ENCODE results near the gene MRPL41.
"Not testable (repeated sequence)": the region's sequence is repeated elsewhere in the genome, so short reads cannot be mapped to it uniquely, and the experiment has no call there.

The MRPL41 gene

GRCh38 chr9:137555179-137555578, 3.5 kb downstream of the MRPL41 start:
- H3K36me3 Mint-ChIP-seq (ENCODE audit: low read depth) = peaks cover 75% of the 10 kb centered on the region
- no peak overlapping the region for H3K4me3 Mint-ChIP-seq
- DNase-seq = no peak
- peaks cover 15% of the 10 kb centered on the region for H3K4me1 Mint-ChIP-seq (ENCODE audit: low read depth)
- peak overlapping the region; percentile 72 for H3K27ac Mint-ChIP-seq
- H3K9me3 Mint-ChIP-seq = no peaks in the 10 kb centered on the region
- H3K27me3 Mint-ChIP-seq = no peaks in the 10 kb centered on the region

GRCh38 chr9:137556069-137556838, 4.6 kb downstream of the MRPL41 start:
- peaks cover 13% of the 10 kb centered on the region for H3K4me1 Mint-ChIP-seq (ENCODE audit: low read depth)
- H3K36me3 Mint-ChIP-seq (ENCODE audit: low read depth) = peaks cover 84% of the 10 kb centered on the region
- no peaks in the 10 kb centered on the region for H3K27me3 Mint-ChIP-seq
- no peak overlapping the region for H3K27ac Mint-ChIP-seq
- H3K4me3 Mint-ChIP-seq = no peak overlapping the region
- H3K9me3 Mint-ChIP-seq = no peaks in the 10 kb centered on the region
- no peak for DNase-seq

DNA sequence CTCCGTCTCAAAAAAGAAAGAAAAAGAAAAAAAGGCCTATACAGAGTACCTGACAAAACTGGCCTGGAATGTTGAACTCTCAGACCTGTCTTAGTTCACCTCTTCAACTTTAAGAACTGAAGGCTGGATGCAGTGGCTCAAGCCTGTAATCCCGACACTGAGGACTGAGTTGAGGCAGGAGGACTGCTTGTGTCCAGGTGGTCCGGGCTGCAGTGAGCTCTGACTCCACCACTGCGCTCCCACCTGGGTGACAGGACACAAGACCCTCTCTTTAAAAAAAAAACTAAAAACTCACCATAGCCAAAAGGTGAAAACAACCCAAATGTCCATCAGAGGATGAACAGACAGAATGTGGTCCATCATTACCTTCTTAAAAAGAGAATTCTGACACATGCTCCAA, 6.4 kb downstream of the MRPL41 start:
- Mint-ChIP-seq H3K27me3 (no peaks in the 10 kb centered on the region), H3K27ac (no peak overlapping the region), H3K4me3 (no peak overlapping the region), H3K9me3 (no peaks in the 10 kb centered on the region), H3K36me3 (ENCODE audit: low read depth) (peaks cover 89% of the 10 kb centered on the region), H3K4me1 (ENCODE audit: low read depth) (peaks cover 4% of the 10 kb centered on the region)
- DNase-seq = no peak

DNA sequence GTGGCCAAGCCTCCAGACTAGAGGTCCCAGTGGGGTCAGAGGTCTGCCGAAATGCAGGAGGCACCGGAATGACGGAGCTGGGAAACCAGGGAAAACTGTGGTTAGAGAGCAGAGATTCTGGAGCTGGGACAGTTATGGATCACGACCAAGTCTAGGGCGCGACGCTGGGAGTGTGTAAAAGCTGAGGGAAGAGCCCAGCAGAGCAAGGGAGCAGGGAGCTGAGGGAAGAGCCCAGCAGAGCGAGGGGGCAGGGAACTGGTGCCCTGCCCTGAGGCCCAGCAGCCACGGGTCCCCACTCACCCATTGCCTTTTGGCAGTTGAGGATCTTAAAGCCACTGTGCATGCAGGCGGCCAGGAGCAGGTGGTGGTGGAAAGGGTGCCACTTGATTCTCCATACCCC, 12.5 kb downstream of the MRPL41 start:
- DNase-seq = no peak
- H3K4me3 Mint-ChIP-seq = no peak overlapping the region
- peak overlapping the region; percentile 41 for H3K27ac Mint-ChIP-seq
- H3K36me3 Mint-ChIP-seq (ENCODE audit: low read depth) = peaks cover 60% of the 10 kb centered on the region
- H3K27me3 Mint-ChIP-seq = no peaks in the 10 kb centered on the region
- peaks cover 5% of the 10 kb centered on the region for H3K4me1 Mint-ChIP-seq (ENCODE audit: low read depth)
- no peaks in the 10 kb centered on the region for H3K9me3 Mint-ChIP-seq

DNA sequence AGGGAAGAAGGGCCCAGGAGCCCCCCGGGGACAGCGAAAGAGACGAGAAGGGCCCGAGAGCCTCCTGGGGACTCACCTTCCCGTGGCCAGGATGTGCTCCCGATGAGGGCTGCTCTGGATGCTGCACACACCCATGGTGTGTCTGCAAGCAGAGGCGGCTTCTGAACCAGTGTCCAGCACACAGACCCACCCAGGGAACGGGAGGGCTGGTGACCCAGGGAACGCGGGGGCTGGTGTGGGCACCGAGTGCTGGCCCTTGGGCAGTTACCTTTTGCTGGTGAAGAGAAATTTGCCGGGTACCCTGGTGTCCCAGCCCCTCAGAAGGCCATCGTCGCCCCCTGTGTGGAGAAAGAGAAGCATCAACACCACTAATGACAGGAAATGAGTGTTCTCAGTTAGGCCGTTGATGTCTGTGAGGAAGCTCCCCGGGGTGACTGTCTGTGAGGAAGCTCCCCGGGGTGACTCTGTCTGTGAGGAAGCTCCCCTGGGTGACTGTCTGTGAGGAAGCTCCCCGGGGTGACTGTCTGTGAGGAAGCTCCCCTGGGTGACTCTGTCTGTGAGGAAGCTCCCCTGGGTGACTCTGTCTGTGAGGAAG, 13.2 kb downstream of the MRPL41 start:
- Mint-ChIP-seq H3K27ac (no peak overlapping the region), H3K27me3 (no peaks in the 10 kb centered on the region), H3K4me1 (ENCODE audit: low read depth) (peaks cover 5% of the 10 kb centered on the region), H3K4me3 (no peak overlapping the region), H3K9me3 (no peaks in the 10 kb centered on the region), H3K36me3 (ENCODE audit: low read depth) (peaks cover 52% of the 10 kb centered on the region)
- DNase-seq = no peak

- H3K4me3 Mint-ChIP-seq, DNase-seq, H3K27me3 Mint-ChIP-seq, H3K9me3 Mint-ChIP-seq: not testable (repeated sequence)
- peaks cover 15% of the 10 kb centered on the region for H3K4me1 Mint-ChIP-seq (ENCODE audit: low read depth)
- H3K36me3 Mint-ChIP-seq (ENCODE audit: low read depth) = peaks cover 46% of the 10 kb centered on the region
- peak overlapping the region; percentile 79 for H3K27ac Mint-ChIP-seq
Observed at GRCh38 chr9:137568445-137568844, 16.8 kb downstream of the MRPL41 start.

- Mint-ChIP-seq H3K36me3 (ENCODE audit: low read depth) (peaks cover 45% of the 10 kb centered on the region), H3K27me3 (no peaks in the 10 kb centered on the region), H3K27ac (no peak overlapping the region), H3K9me3 (no peaks in the 10 kb centered on the region), H3K4me1 (ENCODE audit: low read depth) (peaks cover 14% of the 10 kb centered on the region), H3K4me3 (no peak overlapping the region)
- DNase-seq = no peak
Observed at GRCh38 chr9:137569609-137570203, 18.0 kb downstream of the MRPL41 start.

GRCh38 chr9:137570566-137570965, 18.9 kb downstream of the MRPL41 start:
- H3K36me3 Mint-ChIP-seq (ENCODE audit: low read depth) = peaks cover 50% of the 10 kb centered on the region
- no peaks in the 10 kb centered on the region for H3K9me3 Mint-ChIP-seq
- H3K4me3 Mint-ChIP-seq = no peak overlapping the region
- DNase-seq = no peak
- H3K27me3 Mint-ChIP-seq = no peaks in the 10 kb centered on the region
- no peak overlapping the region for H3K27ac Mint-ChIP-seq
- H3K4me1 Mint-ChIP-seq (ENCODE audit: low read depth) = peaks cover 22% of the 10 kb centered on the region

GRCh38 chr9:137574192-137574591, 22.5 kb downstream of the MRPL41 start:
- Mint-ChIP-seq H3K4me1 (ENCODE audit: low read depth) (peaks cover 45% of the 10 kb centered on the region), H3K27me3 (no peaks in the 10 kb centered on the region), H3K36me3 (ENCODE audit: low read depth) (peaks cover 68% of the 10 kb centered on the region), H3K4me3 (no peak overlapping the region), H3K27ac (no peak overlapping the region), H3K9me3 (no peaks in the 10 kb centered on the region)
- DNase-seq = no peak

GRCh38 chr9:137575364-137575715, 23.7 kb downstream of the MRPL41 start:
- Mint-ChIP-seq H3K36me3 (ENCODE audit: low read depth) (peaks cover 70% of the 10 kb centered on the region), H3K27ac (peak overlapping the region; percentile 72), H3K4me3 (no peak overlapping the region), H3K4me1 (ENCODE audit: low read depth) (peaks cover 46% of the 10 kb centered on the region), H3K9me3 (no peaks in the 10 kb centered on the region), H3K27me3 (no peaks in the 10 kb centered on the region)
- DNase-seq = no peak

GRCh38 chr9:137575716-137576411, 24.2 kb downstream of the MRPL41 start:
- no peak for DNase-seq
- no peaks in the 10 kb centered on the region for H3K9me3 Mint-ChIP-seq
- H3K4me3 Mint-ChIP-seq = peak overlapping the region; percentile 88
- peak overlapping the region; percentile 72 for H3K27ac Mint-ChIP-seq
- no peaks in the 10 kb centered on the region for H3K27me3 Mint-ChIP-seq
- H3K4me1 Mint-ChIP-seq (ENCODE audit: low read depth) = peaks cover 40% of the 10 kb centered on the region
- H3K36me3 Mint-ChIP-seq (ENCODE audit: low read depth) = peaks cover 70% of the 10 kb centered on the region

DNA sequence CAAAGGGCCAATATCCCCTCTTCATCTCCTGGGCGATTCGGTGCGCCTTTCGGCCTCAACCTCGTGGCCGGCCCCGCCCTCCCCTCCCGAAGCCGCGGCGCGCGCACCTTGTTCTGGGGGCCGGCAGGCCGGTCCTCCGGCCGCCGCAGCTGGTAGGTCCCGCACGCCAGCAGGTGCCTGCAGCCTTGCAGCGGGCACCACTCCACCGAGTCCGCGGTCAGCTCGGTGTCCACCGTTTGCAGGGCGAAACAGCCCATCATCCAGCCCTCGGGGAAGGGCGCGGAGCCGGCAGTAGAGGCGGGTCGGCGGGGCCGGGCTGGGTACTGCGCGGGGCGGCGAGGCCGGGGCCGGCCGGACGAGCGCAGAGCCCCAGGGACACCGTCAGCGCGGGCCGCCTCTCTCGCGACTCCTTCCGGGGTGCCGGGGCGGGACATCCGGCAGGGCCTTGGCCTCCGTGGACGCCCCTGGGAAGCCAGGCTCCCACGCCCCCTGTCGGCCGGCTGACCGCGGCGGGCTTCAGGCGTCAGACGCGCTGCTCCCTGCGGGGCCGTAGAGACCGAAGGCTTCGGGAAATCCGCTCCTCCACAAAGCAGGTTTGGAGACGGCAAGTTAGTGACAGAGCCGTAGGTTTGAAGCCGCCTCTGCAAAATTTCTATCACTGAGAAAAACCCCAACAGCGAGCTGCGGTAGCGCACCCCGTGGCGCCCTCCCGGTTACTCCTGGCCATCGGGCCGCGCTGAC, 27.0 kb downstream of the MRPL41 start, which contains the start of gene DPH7:
DPH7 (minus strand) TSS at position 408 of the 741 bp plus-strand sequence; CDS start at position 260, 148 bp downstream.
- Mint-ChIP-seq H3K4me1 (ENCODE audit: low read depth) (peaks cover 38% of the 10 kb centered on the region), H3K36me3 (ENCODE audit: low read depth) (peaks cover 80% of the 10 kb centered on the region), H3K4me3 (peak within 1 kb of the TSS; percentile 88), H3K9me3 (no peaks in the 10 kb centered on the region), H3K27ac (peak within 1 kb of the TSS; percentile 87), H3K27me3 (no peaks in the 10 kb centered on the region)
- peak; percentile 98 for DNase-seq

DNA sequence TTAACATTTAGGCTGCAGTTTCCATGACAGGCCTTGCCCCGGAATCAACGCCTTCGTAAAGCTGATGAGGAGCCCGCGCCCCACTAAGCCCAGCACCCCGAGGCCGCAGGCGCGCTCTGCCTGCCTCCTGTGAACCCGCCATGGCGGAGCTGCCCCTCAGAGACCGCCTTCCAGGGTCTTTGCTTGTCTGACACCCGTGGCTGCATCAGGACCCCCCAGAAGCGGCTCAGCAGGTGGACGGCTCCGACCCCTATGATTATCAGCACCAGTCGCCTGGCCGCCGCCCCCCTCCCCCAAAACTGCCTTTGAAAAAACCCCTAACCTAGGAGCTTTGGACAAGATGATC, 27.6 kb downstream of the MRPL41 start:
- H3K4me1 Mint-ChIP-seq (ENCODE audit: low read depth) = peaks cover 38% of the 10 kb centered on the region
- H3K27ac Mint-ChIP-seq = peak overlapping the region; percentile 87

More for the DNA sequence above, 27.6 kb downstream of the MRPL41 start:
- H3K27me3 Mint-ChIP-seq = no peaks in the 10 kb centered on the region
- peak overlapping the region; percentile 88 for H3K4me3 Mint-ChIP-seq
- no peaks in the 10 kb centered on the region for H3K9me3 Mint-ChIP-seq
- peaks cover 80% of the 10 kb centered on the region for H3K36me3 Mint-ChIP-seq (ENCODE audit: low read depth)
- DNase-seq = peak; percentile 46
